HepG2 (cell line): ENCODE data around the gene MAST1. TPM values are rescaled to one million over a fixed set of nuclear protein-coding genes. Genes with fewer than 3 reads are reported as not detected.

Experiments used
- BCL6 ChIP-seq: IDR thresholded peaks from 2 replicates; pipeline ENCODE4 v1.6.1; 2016; ENCODE audit warnings: missing genetic modification reagents, missing compliant biosample characterization
- GTF2F1 ChIP-seq: fragments of 150-350 bp; IDR thresholded peaks from 2 replicates; pipeline ENCODE4 v1.6.1; 2014; ENCODE audit warnings: low read length
- HOXA3 ChIP-seq: sonication (generic); formaldehyde crosslinking; IDR thresholded peaks from 2 replicates; pipeline ENCODE4 v1.5.0; 2020; ENCODE audit warnings: missing genetic modification reagents
- MAZ ChIP-seq, 2 experiments: sonication (generic) in 1 of 2; formaldehyde crosslinking in 1 of 2; IDR thresholded peaks; 2 replicates each; pipeline versions ENCODE4 v1.5.0 to v1.6.1; 2012 to 2020; ENCODE audit warnings: low read depth in 2 of 2, mild to moderate bottlenecking in 2 of 2, borderline replicate concordance in 1 of 2, improper control_type of control experiment in 1 of 2, low read length in 1 of 2, missing genetic modification reagents in 1 of 2, moderate library complexity in 1 of 2
- SRY ChIP-seq: sonication (generic); formaldehyde crosslinking; IDR thresholded peaks from 2 replicates; pipeline ENCODE4 v1.8.0; 2022; ENCODE audit warnings: mild to moderate bottlenecking, missing genetic modification reagents
- TAF15 ChIP-seq: fragments of 200-400 bp; formaldehyde crosslinking; IDR thresholded peaks from one replicate; pipeline ENCODE4 v1.6.1; 2018; ENCODE audit warnings: mild to moderate bottlenecking, low read depth, low read length; ENCODE audit not compliant: poor library complexity, severe bottlenecking
- TBL1XR1 ChIP-seq: fragments of 150-350 bp; IDR thresholded peaks from 2 replicates; pipeline ENCODE4 v1.6.1; 2014; ENCODE audit warnings: borderline replicate concordance, low read length; ENCODE audit not compliant: partially characterized antibody
- ZBTB42 ChIP-seq: sonication (generic); formaldehyde crosslinking; IDR thresholded peaks from 2 replicates; pipeline ENCODE4 v1.5.0; 2020; ENCODE audit warnings: mild to moderate bottlenecking, missing genetic modification reagents
- ZFP90 ChIP-seq: sonication (generic); formaldehyde crosslinking; IDR thresholded peaks from 2 replicates; pipeline ENCODE4 v1.8.0; 2022; ENCODE audit warnings: missing genetic modification reagents, mild to moderate bottlenecking, inconsistent platforms, borderline replicate concordance
- ZNF138 ChIP-seq: sonication (generic); formaldehyde crosslinking; IDR thresholded peaks from 2 replicates; pipeline ENCODE4 v1.5.0; 2020; ENCODE audit warnings: mild to moderate bottlenecking, low read depth, missing genetic modification reagents
- ZNF234 ChIP-seq: sonication (generic); formaldehyde crosslinking; conservative IDR thresholded peaks from 2 replicates; pipeline ENCODE4 v1.5.1; 2020; ENCODE audit warnings: mild to moderate bottlenecking, missing genetic modification reagents
- polyA plus RNA-seq, 8 experiments: library from polyadenylated mRNA; depleted of rRNA in 3 of 8; stranded (reverse) in 7 of 8; unstranded in 1 of 8; fragments of >200 nt; fragmentation: Illumina TruSeq in 4 of 8; extraction: Trizol in 4 of 8; gene quantifications; 2 replicates each; pipeline versions ENCODE4 v1.2.1 to v1.2.3, GENCODE V29; 2011 to 2016; ENCODE audit warnings: low read depth in 4 of 8, missing spikeins in 1 of 8, mixed read lengths in 1 of 8; ENCODE audit not compliant: insufficient read depth in 1 of 8
- total RNA-seq, 5 experiments: library from RNA; depleted of rRNA; stranded (reverse); fragments of >200 nt; fragmentation: Illumina TruSeq; extraction: Trizol; gene quantifications; 2 replicates each; pipeline ENCODE4 v1.2.3, GENCODE V29; 2016; ENCODE audit warnings: low read depth in 1 of 5
- TF ChIP-seq, protein P1 (sequence below): sonication (generic); IDR thresholded peaks from 2 replicates; pipeline ENCODE4 v1.6.1; 2016; ENCODE audit warnings: low read depth, borderline replicate concordance
- TF ChIP-seq, protein P2 (sequence below): sonication (generic); formaldehyde crosslinking; IDR thresholded peaks from 2 replicates; pipeline ENCODE4 v1.5.0; 2020; ENCODE audit warnings: mild to moderate bottlenecking, missing genetic modification reagents, borderline replicate concordance
- TF ChIP-seq, protein P3 (sequence below): sonication (generic); formaldehyde crosslinking; IDR thresholded peaks from 2 replicates; pipeline ENCODE4 v1.4.0; 2020; ENCODE audit warnings: missing genetic modification reagents, borderline replicate concordance
- TF ChIP-seq, protein P4 (sequence below): sonication (generic); formaldehyde crosslinking; IDR thresholded peaks from 2 replicates; pipeline ENCODE4 v1.4.0; 2020; ENCODE audit warnings: mild to moderate bottlenecking, missing genetic modification reagents, borderline replicate concordance

MAST1 gene
- total and polyA plus RNA-seq, 2 of the 13 experiments (the other 11 are each of a cell fraction or from before 2014, with no cell fraction given), result 0.73 to 4.7 TPM

DNA sequence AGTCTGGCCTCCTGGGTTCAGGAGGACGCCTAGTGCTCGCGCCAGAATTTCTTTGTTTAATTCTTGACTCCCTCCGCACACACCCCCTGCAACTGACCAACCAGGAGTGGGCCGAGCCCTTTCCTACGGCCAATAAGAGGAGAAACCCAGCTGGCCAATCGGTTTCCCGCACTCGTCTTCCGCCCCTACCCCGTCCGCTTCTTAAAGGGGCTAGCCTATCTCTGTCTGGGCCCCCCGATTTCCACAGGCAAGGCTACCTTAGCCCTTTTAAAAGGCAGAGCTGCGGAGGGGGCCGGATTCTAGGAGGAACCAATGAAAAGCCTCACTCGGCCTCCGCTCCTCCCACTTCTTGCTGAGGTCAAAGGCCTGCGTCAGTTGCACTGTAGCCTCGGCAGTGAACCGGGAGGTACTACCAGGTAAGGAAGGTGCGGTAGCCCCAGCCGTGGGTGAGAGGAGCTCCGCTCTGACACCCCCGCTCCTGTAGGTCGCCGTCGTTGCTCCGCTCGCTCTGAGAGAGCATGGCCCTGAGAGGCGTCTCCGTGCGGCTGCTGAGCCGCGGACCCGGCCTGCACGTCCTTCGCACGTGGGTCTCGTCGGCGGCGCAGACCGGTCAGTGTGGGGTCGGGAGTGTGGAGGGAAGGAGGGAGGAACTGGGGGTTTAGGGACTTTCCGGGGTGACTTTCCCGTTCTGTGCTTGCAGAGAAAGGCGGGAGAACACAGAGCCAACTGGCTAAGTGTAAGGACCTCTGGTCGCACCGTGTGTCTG is 52.7 kb downstream of the MAST1 start, which contains the start of gene GCDH (continued):
- TF ChIP-seq, protein P1, sequence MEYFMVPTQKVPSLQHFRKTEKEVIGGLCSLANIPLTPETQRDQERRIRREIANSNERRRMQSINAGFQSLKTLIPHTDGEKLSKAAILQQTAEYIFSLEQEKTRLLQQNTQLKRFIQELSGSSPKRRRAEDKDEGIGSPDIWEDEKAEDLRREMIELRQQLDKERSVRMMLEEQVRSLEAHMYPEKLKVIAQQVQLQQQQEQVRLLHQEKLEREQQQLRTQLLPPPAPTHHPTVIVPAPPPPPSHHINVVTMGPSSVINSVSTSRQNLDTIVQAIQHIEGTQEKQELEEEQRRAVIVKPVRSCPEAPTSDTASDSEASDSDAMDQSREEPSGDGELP, result peak; percentile 37; the same call in 1 of the 2 replicates
- TF ChIP-seq BCL6 (peak; percentile 25; the same call in 1 of the 2 replicates), HOXA3 (CRISPR knock-in tag) (no peak), GTF2F1 (no peak), ZNF234 (no peak), TBL1XR1 (no peak), MAZ (IDR thresholded peaks at IDR 0.05; ENCODE audit: borderline replicate concordance, low read depth, low read length) (peak; percentile 99), MAZ (CRISPR knock-in tag; IDR thresholded peaks at IDR 0.05; ENCODE audit: low read depth) (peak; percentile 96), ZFP90 (CRISPR knock-in tag) (no peak), ZNF138 (CRISPR knock-in tag) (peak; percentile 53; the same call in 1 of the 2 replicates), SRY (CRISPR knock-in tag) (0 out of 2 replicates have a peak, but pooled peaks have one; percentile 50), TAF15 (no peak), ZBTB42 (CRISPR knock-in tag) (0 out of 2 replicates have a peak, but pooled peaks have one; percentile 25)
- TF ChIP-seq, protein P2, sequence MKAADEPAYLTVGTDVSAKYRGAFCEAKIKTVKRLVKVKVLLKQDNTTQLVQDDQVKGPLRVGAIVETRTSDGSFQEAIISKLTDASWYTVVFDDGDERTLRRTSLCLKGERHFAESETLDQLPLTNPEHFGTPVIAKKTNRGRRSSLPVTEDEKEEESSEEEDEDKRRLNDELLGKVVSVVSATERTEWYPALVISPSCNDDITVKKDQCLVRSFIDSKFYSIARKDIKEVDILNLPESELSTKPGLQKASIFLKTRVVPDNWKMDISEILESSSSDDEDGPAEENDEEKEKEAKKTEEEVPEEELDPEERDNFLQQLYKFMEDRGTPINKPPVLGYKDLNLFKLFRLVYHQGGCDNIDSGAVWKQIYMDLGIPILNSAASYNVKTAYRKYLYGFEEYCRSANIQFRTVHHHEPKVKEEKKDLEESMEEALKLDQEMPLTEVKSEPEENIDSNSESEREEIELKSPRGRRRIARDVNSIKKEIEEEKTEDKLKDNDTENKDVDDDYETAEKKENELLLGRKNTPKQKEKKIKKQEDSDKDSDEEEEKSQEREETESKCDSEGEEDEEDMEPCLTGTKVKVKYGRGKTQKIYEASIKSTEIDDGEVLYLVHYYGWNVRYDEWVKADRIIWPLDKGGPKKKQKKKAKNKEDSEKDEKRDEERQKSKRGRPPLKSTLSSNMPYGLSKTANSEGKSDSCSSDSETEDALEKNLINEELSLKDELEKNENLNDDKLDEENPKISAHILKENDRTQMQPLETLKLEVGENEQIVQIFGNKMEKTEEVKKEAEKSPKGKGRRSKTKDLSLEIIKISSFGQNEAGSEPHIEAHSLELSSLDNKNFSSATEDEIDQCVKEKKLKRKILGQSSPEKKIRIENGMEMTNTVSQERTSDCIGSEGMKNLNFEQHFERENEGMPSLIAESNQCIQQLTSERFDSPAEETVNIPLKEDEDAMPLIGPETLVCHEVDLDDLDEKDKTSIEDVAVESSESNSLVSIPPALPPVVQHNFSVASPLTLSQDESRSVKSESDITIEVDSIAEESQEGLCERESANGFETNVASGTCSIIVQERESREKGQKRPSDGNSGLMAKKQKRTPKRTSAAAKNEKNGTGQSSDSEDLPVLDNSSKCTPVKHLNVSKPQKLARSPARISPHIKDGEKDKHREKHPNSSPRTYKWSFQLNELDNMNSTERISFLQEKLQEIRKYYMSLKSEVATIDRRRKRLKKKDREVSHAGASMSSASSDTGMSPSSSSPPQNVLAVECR (CRISPR knock-in tag), result peak; percentile 100
- TF ChIP-seq, protein P3, sequence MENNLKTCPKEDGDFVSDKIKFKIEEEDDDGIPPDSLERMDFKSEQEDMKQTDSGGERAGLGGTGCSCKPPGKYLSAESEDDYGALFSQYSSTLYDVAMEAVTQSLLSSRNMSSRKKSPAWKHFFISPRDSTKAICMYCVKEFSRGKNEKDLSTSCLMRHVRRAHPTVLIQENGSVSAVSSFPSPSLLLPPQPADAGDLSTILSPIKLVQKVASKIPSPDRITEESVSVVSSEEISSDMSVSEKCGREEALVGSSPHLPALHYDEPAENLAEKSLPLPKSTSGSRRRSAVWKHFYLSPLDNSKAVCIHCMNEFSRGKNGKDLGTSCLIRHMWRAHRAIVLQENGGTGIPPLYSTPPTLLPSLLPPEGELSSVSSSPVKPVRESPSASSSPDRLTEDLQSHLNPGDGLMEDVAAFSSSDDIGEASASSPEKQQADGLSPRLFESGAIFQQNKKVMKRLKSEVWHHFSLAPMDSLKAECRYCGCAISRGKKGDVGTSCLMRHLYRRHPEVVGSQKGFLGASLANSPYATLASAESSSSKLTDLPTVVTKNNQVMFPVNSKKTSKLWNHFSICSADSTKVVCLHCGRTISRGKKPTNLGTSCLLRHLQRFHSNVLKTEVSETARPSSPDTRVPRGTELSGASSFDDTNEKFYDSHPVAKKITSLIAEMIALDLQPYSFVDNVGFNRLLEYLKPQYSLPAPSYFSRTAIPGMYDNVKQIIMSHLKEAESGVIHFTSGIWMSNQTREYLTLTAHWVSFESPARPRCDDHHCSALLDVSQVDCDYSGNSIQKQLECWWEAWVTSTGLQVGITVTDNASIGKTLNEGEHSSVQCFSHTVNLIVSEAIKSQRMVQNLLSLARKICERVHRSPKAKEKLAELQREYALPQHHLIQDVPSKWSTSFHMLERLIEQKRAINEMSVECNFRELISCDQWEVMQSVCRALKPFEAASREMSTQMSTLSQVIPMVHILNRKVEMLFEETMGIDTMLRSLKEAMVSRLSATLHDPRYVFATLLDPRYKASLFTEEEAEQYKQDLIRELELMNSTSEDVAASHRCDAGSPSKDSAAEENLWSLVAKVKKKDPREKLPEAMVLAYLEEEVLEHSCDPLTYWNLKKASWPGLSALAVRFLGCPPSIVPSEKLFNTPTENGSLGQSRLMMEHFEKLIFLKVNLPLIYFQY, result no peak
- TF ChIP-seq, protein P4, sequence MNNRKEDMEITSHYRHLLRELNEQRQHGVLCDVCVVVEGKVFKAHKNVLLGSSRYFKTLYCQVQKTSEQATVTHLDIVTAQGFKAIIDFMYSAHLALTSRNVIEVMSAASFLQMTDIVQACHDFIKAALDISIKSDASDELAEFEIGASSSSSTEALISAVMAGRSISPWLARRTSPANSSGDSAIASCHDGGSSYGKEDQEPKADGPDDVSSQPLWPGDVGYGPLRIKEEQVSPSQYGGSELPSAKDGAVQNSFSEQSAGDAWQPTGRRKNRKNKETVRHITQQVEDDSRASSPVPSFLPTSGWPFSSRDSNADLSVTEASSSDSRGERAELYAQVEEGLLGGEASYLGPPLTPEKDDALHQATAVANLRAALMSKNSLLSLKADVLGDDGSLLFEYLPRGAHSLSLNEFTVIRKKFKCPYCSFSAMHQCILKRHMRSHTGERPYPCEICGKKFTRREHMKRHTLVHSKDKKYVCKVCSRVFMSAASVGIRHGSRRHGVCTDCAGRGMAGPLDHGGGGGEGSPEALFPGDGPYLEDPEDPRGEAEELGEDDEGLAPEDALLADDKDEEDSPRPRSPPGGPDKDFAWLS (CRISPR knock-in tag), result no peak
